Endothelial cell of umbilical vein (primary cell): Measurements from ENCODE around the gene TMEM128. TPM values are rescaled to one million over a fixed set of nuclear protein-coding genes. Genes with fewer than 3 reads are reported as not detected.

ENCODE experiments used
- BruUV-seq: library from RNA; stranded (reverse); fragments of 400-500 nt; replicated peaks from 2 replicates; lab custom pipeline; 2021; lab: Mats Ljungman, UMichigan
- CTCF ChIA-PET: fragments of 300-600, 350-600 bp; sonication (Branson Sonifier 250); formaldehyde crosslinking; loops from one replicate; lab custom pipeline; 2021; ENCODE audit warnings: antibody characterized with exemption, inconsistent platforms; lab: Charles Lee
- POLR2A ChIA-PET: fragments of 300-600, 350-600 bp; sonication (Branson Sonifier 250); formaldehyde crosslinking; loops from one replicate; lab custom pipeline; 2021; ENCODE audit warnings: antibody characterized with exemption, inconsistent platforms; lab: Charles Lee
- DNase-seq: peaks from one replicate; pipeline ENCODE4 v3.0.0-alpha.2; 2011; ENCODE audit warnings: low read depth, low spot score
- FAIRE-seq: peaks from 2 replicates; lab custom pipeline; 2011; peaks lifted over from hg19 to GRCh38; lab: Jason Lieb, UNC
- H2AFZ ChIP-seq: 2 replicates; pipeline ENCODE4 v1.6.0; 2012; ENCODE audit warnings: low read depth, low read length, control low read depth, inconsistent platforms
- H3K27ac ChIP-seq: 2 replicates; pipeline ENCODE4 v1.5.1; 2011; ENCODE audit warnings: low read depth, mild to moderate bottlenecking, control low read depth, low read length, moderate library complexity; ENCODE audit not compliant: insufficient read depth
- H3K27me3 ChIP-seq, 2 experiments: 2 replicates each; pipeline versions ENCODE4 v1.6.0 to v1.6.1; 2011; ENCODE audit warnings: low read length in 2 of 2, mixed read lengths in 1 of 2; ENCODE audit not compliant: control insufficient read depth in 2 of 2, insufficient read depth in 2 of 2
- H3K36me3 ChIP-seq, 2 experiments: 2 replicates in 1 of 2; 3 replicates in 1 of 2; pipeline ENCODE4 v1.5.1; 2011; ENCODE audit warnings: low read length in 2 of 2, mild to moderate bottlenecking in 1 of 2, moderate library complexity in 1 of 2; ENCODE audit not compliant: control insufficient read depth in 2 of 2, insufficient read depth in 2 of 2; ENCODE audit errors: extremely low read depth in 1 of 2
- H3K4me1 ChIP-seq: 3 replicates; pipeline ENCODE4 v1.5.1; 2011; ENCODE audit warnings: mild to moderate bottlenecking, low read length; ENCODE audit not compliant: control insufficient read depth, insufficient read depth; ENCODE audit errors: extremely low read depth
- H3K4me2 ChIP-seq: 2 replicates; pipeline ENCODE4 v1.6.1; 2011; ENCODE audit warnings: low read length, control low read depth, mixed read lengths; ENCODE audit not compliant: insufficient read depth
- H3K4me3 ChIP-seq, 3 experiments: fragments of 200-600 bp in 1 of 3; sonication (generic), shearing (Covaris generic) in 1 of 3; replicated peaks in 1 of 3; 2 replicates each; pipeline ENCODE4 v1.5.1; 2011 to 2016; ENCODE audit warnings: control low read depth in 3 of 3, low read length in 3 of 3, mild to moderate bottlenecking in 2 of 3, inconsistent platforms in 1 of 3, low read depth in 1 of 3, moderate library complexity in 1 of 3; ENCODE audit not compliant: insufficient read depth in 1 of 3
- H3K79me2 ChIP-seq: 2 replicates; pipeline ENCODE4 v1.6.0; 2012; ENCODE audit warnings: low read length, inconsistent platforms; ENCODE audit not compliant: control insufficient read depth, insufficient read depth
- H3K9ac ChIP-seq: replicated peaks from 2 replicates; pipeline ENCODE3; 2011; ENCODE audit warnings: low read length, control low read depth; ENCODE audit not compliant: insufficient read depth; ENCODE audit errors: extremely low read depth
- H3K9me1 ChIP-seq: replicated peaks from 3 replicates; pipeline ENCODE4 v1.6.0; 2011; ENCODE audit warnings: mild to moderate bottlenecking, low read length; ENCODE audit not compliant: control insufficient read depth, insufficient read depth; ENCODE audit errors: extremely low read depth
- H3K9me3 ChIP-seq: replicated peaks from 2 replicates; pipeline ENCODE4 v1.5.1; 2012; ENCODE audit warnings: low read length, inconsistent platforms; ENCODE audit not compliant: control insufficient read depth, insufficient read depth
- H4K20me1 ChIP-seq: replicated peaks from 2 replicates; pipeline ENCODE3; 2011; ENCODE audit warnings: mild to moderate bottlenecking, low read length; ENCODE audit not compliant: control insufficient read depth, insufficient read depth; ENCODE audit errors: extremely low read depth
- EZH2 ChIP-seq: IDR thresholded peaks from 2 replicates; pipeline ENCODE4 v1.6.1; 2012; ENCODE audit warnings: borderline replicate concordance, low read depth, mild to moderate bottlenecking, moderate library complexity, low read length, inconsistent platforms; ENCODE audit not compliant: severe bottlenecking
- FOS ChIP-seq: IDR thresholded peaks from 2 replicates; pipeline ENCODE4 v1.6.1; 2011; ENCODE audit warnings: mild to moderate bottlenecking, low read length, moderate library complexity, borderline replicate concordance; ENCODE audit not compliant: insufficient read depth
- GATA2 ChIP-seq: IDR thresholded peaks from 2 replicates; pipeline ENCODE4 v1.7.0; 2011; ENCODE audit warnings: low read depth, mild to moderate bottlenecking, moderate library complexity, mixed read lengths, low read length; ENCODE audit not compliant: insufficient read length, insufficient read depth
- JUN ChIP-seq: IDR thresholded peaks from 2 replicates; pipeline ENCODE4 v1.6.1; 2011; ENCODE audit warnings: borderline replicate concordance, low read depth; ENCODE audit not compliant: insufficient read length, insufficient read depth
- MYC ChIP-seq: IDR thresholded peaks from one replicate; pipeline ENCODE4 v1.6.1; 2011; ENCODE audit warnings: mild to moderate bottlenecking, low read depth, low read length
- POLR2A ChIP-seq: IDR thresholded peaks from 2 replicates; pipeline ENCODE4 v1.6.1; 2012; ENCODE audit warnings: low read depth, mild to moderate bottlenecking, control low read depth, low read length
- POLR2AphosphoS5 ChIP-seq: IDR thresholded peaks from 2 replicates; pipeline ENCODE4 v1.6.1; 2012; ENCODE audit warnings: low read depth, mild to moderate bottlenecking, control low read depth, low read length, moderate library complexity; ENCODE audit not compliant: insufficient read depth
- dilution Hi-C: fragments of 300-500 bp; cut with MboI; formaldehyde crosslinking; loops from one replicate; pipeline ENCODE4 v1.15.0; 2019; ENCODE audit warnings: low sequenced_read_pairs; ENCODE audit not compliant: extremely low pct_ligation_motif_present
- intact Hi-C: fragments of 100-400 bp; cut with micrococcal nuclease; formaldehyde crosslinking; loops from one replicate; pipeline ENCODE4 v1.10.0; 2022
- polyA plus RNA-seq, 4 experiments: library from polyadenylated mRNA; depleted of rRNA in 3 of 4; stranded (reverse) in 3 of 4; unstranded in 1 of 4; fragments of >200 nt; gene quantifications; 2 replicates each; pipeline versions ENCODE4 v1.2.1 to v1.2.3, GENCODE V29; 2011 to 2012; ENCODE audit warnings: missing spikeins in 1 of 4
- total RNA-seq: library from RNA; stranded (reverse); gene quantifications from 2 replicates; pipeline ENCODE4 v1.2.3, GENCODE V29; 2021
- TF ChIP-seq, protein P1 (sequence below): IDR thresholded peaks from 2 replicates; pipeline ENCODE4 v1.6.1; 2011; ENCODE audit not compliant: insufficient read depth, insufficient read length
- TF ChIP-seq, protein P2 (sequence below), 2 donors: IDR thresholded peaks; 1 replicate in 1 of 2; 2 replicates in 1 of 2; pipeline ENCODE4 v1.5.1; 2011; ENCODE audit warnings: low read length in 2 of 2, mild to moderate bottlenecking in 2 of 2, moderate library complexity in 2 of 2, control low read depth in 1 of 2, inconsistent platforms in 1 of 2, low read depth in 1 of 2; ENCODE audit not compliant: insufficient read depth in 1 of 2; ENCODE audit errors: extremely low read depth in 1 of 2

TMEM128 gene
- total and polyA plus RNA-seq, 2 donors (not counting 3 experiments of a cell fraction or from before 2014, with no cell fraction given) = 11.5 to 23.8 TPM

DNA sequence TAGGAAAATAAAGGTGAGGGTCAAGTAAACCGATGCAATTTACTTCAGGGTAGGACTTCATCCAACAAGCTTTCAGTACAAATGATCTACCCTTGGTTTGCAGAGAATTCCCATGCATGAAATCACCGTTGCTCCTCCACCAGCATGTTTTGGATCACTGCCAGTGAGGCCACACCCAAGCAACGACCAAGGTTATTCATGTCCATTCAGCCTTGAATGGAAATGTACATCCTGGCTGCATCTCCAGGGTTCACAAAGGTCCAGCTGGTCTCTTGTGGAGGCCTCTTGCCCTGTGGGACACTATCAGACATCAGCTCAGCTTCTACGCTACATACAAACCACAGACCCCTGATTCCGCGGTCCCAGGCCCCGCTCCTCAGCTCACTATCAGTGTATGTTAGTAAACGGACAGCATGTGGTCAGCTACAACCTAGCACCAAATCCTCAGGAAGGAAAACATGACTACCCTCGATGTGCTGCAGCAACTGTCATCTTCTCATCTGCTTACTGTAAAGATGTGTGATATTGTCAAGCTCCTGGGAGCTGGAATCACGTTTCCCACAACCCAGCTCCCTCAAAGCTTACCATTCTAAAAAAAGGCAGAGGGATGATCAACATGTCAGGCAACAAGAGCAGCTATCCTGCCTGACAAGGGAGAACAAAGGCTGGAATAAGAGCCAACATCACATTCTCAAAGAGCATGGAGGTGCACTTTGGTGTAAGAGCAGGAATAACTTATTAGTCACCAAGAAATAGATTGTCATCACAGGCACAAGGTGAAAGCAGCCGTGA, 37.0 kb upstream of the TMEM128 start:
- no peak for DNase-seq
- BruUV-seq = no TSS peak
- Histone ChIP-seq H3K27ac (no peak overlapping the region), H2AFZ (no peak overlapping the region), H3K79me2 (peaks cover 38% of the 10 kb centered on the region), H3K4me3 (no peak overlapping the region), H3K9me3 (no peaks in the 10 kb centered on the region), H3K4me1 (peaks cover 10% of the 10 kb centered on the region), H3K27me3 (no peaks in the 10 kb centered on the region), H3K4me2 (no peak overlapping the region), H3K9ac (no peak overlapping the region), H4K20me1 (no peaks in the 10 kb centered on the region), H3K36me3 (peaks cover 9 to 13% of the 10 kb centered on the region in 2 experiments), H3K9me1 (no peaks in the 10 kb centered on the region)
- FAIRE-seq = no peak
- intact Hi-C loops (no loop called here), dilution Hi-C loops (no loop called here)
- CTCF ChIA-PET = interaction anchor here (0.8 to 1.6 kb wide), 5 partner anchors 12 to 51 kb away, joined by 3 to 11 read pairs (median 4); no protein-coding TSS in a partner anchor
- TF ChIP-seq MYC (no peak), FOS (no peak)
- POLR2A ChIA-PET = no interaction called here

DNA sequence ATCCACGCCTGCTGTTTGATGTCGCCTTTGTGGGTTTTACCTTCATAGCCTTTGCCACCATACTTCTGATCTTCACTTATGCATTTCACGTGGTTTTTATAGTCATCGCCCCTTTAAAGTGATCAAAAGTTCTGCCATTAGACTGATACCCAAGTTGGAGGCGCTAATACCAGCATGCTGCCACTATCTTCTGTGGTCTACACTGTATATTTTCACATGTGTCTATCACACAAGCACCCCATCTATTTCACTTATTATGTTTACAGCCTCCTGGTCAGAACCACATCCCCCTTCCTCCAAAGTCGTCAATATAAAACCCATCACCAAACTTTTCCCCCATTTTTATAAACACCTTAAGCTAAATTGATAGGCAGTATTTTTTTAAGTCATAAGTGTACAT, 33.8 kb upstream of the TMEM128 start:
- no peaks in the 10 kb centered on the region for H3K4me1 ChIP-seq

More for the DNA sequence above, 33.8 kb upstream of the TMEM128 start:
- Histone ChIP-seq H3K9me3 (no peaks in the 10 kb centered on the region), H3K9me1 (no peaks in the 10 kb centered on the region), H3K4me2 (no peak overlapping the region), H3K4me3 (no peak overlapping the region), H3K79me2 (peaks cover 9% of the 10 kb centered on the region), H4K20me1 (no peaks in the 10 kb centered on the region), H3K9ac (no peak overlapping the region), H3K27me3 (no peaks in the 10 kb centered on the region), H3K36me3 (peaks cover 16 to 18% of the 10 kb centered on the region in 2 experiments), H3K27ac (no peak overlapping the region), H2AFZ (no peak overlapping the region)
- dilution Hi-C loops (no loop called here), intact Hi-C loops (no loop called here)
- BruUV-seq = no TSS peak
- FAIRE-seq (no peak), DNase-seq (no peak)
- ChIA-PET CTCF (interaction anchor here (1.0 to 1.1 kb wide), 2 partner anchors 12 to 22 kb away, joined by 3 read pairs; no protein-coding TSS in a partner anchor), POLR2A (no interaction called here)
- TF ChIP-seq POLR2A (no peak), GATA2 (no peak), JUN (no peak), MYC (no peak), EZH2 (no peak), POLR2AphosphoS5 (no peak), FOS (no peak)
- TF ChIP-seq, protein P1, sequence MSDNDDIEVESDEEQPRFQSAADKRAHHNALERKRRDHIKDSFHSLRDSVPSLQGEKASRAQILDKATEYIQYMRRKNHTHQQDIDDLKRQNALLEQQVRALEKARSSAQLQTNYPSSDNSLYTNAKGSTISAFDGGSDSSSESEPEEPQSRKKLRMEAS = no peak
- TF ChIP-seq, protein P2, sequence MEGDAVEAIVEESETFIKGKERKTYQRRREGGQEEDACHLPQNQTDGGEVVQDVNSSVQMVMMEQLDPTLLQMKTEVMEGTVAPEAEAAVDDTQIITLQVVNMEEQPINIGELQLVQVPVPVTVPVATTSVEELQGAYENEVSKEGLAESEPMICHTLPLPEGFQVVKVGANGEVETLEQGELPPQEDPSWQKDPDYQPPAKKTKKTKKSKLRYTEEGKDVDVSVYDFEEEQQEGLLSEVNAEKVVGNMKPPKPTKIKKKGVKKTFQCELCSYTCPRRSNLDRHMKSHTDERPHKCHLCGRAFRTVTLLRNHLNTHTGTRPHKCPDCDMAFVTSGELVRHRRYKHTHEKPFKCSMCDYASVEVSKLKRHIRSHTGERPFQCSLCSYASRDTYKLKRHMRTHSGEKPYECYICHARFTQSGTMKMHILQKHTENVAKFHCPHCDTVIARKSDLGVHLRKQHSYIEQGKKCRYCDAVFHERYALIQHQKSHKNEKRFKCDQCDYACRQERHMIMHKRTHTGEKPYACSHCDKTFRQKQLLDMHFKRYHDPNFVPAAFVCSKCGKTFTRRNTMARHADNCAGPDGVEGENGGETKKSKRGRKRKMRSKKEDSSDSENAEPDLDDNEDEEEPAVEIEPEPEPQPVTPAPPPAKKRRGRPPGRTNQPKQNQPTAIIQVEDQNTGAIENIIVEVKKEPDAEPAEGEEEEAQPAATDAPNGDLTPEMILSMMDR (IDR thresholded peaks at IDR 0.05; ENCODE audit: extremely low read depth in 1 of 2, insufficient read depth in 1 of 2, low read depth in 1 of 2, low read length in 2 of 2) = no peak
